GM19328 (cell line): ENCODE results near the gene ERBB4.
"Not testable (repeated sequence)": the region's sequence is repeated elsewhere in the genome, so short reads cannot be mapped to it uniquely, and the experiment has no call there.

Experiments
- ATAC-seq: cut with Tn5 transposase; IDR thresholded peaks from one replicate; pipeline ENCODE4 v1.9.1; 2021; ENCODE audit warnings: mild to moderate bottlenecking, moderate library complexity; ENCODE audit not compliant: unreplicated experiment

The ERBB4 gene

DNA sequence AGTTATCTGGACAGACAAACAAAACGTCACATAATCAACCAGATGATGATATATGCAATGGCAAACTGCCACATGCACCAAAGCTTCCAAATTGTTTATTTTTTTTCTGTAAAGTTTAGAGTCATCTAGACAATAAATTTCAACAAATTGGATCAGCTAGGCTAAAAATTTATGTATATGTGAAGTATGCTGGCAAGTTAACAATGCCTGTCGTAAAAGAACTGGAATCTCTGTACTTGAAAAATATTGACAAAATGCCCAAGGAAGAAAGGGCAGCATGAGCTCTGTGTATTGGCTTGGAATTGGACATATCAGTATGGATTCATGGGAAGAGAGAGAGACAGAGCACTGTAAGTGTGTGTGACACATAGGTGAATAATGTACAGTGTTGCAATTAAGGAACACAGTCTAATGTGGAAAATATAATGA is 309.8 kb downstream of the ERBB4 start:
- no peak for ATAC-seq

- no peak for ATAC-seq
Measured at GRCh38 chr2:212227755-212228154, 310.8 kb downstream of the ERBB4 start.

GRCh38 chr2:212226114-212226513 is 312.5 kb downstream of the ERBB4 start:
- no peak for ATAC-seq

- ATAC-seq = no peak
Measured at GRCh38 chr2:212223696-212224095, 314.9 kb downstream of the ERBB4 start.

DNA sequence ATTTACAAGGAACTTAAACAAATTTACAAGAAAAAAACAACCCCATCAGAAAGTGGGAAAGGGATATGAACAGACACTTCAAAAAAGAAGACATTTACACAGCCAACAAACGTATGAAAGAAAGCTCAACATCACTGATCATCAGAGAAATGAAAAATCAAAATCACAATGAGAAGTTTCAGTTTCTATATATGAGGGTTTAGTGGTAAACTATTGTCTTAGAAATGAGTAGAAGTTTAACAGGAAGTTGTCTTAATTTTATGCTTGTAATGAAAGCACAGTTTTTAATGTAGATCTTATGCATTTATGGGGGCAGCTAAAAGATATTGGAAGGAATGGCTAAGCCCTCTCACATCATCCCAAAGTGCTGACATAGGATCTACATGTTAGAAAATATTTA is 325.4 kb downstream of the ERBB4 start:
- no peak for ATAC-seq

GRCh38 chr2:212208467-212208866 is 330.1 kb downstream of the ERBB4 start:
- no peak for ATAC-seq

DNA sequence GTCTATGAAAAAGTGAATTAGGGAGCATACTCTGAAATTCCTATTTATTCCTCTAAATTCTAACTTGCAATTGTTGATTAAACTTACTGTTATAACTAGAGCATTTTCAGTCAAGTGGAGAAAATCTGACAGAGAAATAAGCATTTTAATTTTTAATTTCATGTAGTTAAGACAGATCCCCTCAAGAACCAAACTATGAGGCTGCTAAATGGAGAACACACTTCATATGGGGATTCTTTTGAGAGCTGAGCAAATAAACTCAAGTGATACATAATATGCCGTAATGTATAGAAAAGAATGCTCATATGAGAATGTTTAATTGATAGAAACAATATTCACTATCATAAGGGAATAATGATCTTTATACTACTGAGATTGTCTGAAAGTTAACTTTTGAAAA is 340.8 kb downstream of the ERBB4 start:
- ATAC-seq = no peak

- no peak for ATAC-seq
Measured at GRCh38 chr2:212195626-212196025, 343.0 kb downstream of the ERBB4 start.

GRCh38 chr2:212194396-212194795 is 344.2 kb downstream of the ERBB4 start:
- no peak for ATAC-seq

DNA sequence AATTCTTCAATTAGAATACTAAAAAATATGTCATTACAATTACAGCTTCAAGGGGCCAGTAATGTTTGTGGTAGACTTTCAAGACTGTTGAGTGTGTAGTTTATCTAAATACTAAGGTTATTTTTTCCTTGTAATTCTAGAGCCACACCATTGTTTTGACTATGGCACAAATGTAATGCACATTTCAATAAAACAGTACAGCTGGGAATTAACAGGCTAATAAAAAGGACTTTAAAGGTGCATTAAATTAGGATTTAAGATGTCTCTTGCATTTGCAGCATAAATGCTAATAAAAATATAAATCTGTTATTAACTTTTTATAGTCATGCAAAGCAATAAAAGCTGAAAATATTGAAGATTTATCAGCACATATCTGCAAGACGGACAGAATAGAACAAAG is 344.8 kb downstream of the ERBB4 start:
- ATAC-seq = no peak

DNA sequence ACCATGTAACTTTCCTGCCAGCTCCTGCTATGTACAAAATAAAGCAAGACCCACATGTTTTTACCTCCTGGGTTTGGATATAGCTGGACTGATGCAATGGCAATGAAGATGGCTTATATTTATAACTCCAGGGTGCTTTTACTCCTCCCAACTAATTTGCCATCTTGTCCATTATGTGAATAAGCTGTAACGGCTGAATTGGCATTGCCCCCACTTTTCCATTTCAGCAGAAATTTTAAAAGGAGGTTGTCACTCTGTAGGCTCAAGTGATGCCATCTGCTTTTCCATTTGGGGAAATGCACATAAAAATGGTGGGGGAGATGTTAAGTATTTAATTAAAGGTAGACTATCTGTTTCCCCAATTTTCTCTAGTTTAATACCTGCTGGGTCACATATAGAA is 345.5 kb downstream of the ERBB4 start:
- no peak for ATAC-seq

GRCh38 chr2:212191438-212191837 is 347.2 kb downstream of the ERBB4 start:
- ATAC-seq = not testable (repeated sequence)

DNA sequence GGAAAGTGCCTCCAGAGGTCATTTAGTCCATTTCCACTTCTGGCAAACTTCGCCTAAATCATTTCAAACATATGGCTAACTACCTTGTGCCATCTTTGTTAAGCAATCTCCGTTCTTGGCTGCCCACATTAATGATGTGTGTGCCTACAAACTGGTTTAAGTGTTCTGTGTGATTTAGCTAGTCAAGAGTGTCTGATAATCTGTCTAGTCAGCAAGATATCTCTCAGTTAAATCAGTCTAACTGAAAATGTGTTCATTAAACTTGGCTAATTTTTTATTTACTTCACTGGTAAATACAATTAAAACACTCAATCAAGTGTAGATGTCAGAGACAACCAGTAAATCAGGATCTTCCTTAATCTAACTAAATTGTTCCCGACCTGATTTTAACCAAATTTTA is 352.4 kb downstream of the ERBB4 start:
- no peak for ATAC-seq

DNA sequence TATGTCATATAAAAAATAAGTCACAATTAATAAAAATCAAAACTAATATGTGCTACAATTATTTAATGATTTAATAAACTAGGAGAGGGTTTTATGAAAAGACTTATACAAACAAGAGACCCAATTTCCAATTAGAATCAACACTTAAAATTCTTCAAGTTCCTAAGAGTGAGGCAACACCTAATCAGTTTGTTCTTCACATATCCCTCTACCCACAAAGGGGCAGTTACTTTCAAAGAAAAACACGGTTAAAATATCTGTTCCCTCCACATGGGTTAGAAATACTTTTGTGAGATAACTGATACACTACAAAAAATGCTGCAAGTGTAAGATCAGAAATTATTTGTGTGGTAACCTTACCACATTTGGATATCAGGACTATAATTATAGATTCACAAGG is 357.0 kb downstream of the ERBB4 start:
- no peak for ATAC-seq

DNA sequence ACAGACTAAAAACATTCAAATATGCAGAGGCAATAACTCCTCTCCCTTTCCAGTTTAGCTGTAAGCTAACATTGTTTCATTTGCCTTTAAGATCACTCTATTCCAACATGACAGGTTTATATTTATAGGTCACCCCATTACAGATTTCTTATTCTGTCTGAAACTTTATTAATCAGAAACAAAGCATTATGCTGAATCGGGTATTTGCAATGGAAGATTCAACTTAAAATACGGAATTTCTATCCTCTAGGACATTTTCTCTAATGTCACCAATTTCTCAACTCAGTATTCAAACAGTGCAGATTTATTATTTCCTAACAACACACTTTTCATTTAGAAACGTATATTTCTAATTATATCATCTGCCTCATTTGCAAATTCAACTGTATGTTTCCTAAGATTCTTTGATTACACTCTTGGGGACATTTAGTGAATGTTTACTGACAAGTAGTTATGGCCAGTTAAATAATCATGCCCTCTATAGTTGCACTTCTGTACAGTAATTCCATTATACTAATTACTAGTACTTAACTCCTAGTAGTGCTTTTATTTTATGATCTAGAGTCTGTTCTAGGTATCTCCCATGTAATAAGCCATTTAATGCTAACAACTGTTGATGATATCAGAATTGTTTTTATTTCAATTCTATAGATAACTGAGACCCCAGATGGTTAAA is 358.1 kb downstream of the ERBB4 start:
- no peak for ATAC-seq

- no peak for ATAC-seq
Measured at GRCh38 chr2:212177724-212178123, 360.9 kb downstream of the ERBB4 start.

- no peak for ATAC-seq
Measured at GRCh38 chr2:212176151-212176550, 362.5 kb downstream of the ERBB4 start.

DNA sequence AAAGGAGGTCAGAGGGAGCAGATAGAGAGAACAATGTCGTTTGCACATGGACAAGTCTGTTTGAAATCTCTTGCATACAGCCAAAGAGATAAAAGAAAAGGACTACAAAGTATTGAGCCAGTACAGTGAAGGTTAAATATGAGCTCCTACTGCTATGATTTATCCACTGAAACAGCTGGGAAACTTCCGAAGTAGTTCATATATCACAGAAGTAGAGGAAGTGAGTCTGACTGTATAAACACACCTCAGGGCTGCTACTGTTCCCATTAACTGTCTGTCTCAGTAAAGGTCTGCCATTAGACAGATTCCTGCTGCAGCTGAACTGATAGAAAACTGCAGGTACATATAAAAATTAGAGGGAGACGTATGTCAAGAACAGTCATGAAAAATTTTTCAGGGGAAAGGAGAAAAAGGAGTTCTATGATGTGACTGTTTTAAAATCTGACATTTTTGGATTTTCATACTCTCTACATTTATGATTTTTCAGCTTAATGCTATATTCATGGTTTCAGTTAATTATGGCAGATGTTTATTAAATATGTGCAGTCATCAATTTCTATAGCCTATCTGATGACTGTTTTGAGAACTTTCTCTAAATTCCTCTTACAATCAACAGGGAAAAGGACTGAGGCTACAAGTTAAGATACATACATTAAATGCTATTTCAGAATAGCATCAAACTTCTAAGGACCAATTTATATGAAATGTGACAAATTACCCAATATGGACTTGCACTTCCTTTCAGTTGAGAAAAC is 364.7 kb downstream of the ERBB4 start:
- ATAC-seq = no peak

DNA sequence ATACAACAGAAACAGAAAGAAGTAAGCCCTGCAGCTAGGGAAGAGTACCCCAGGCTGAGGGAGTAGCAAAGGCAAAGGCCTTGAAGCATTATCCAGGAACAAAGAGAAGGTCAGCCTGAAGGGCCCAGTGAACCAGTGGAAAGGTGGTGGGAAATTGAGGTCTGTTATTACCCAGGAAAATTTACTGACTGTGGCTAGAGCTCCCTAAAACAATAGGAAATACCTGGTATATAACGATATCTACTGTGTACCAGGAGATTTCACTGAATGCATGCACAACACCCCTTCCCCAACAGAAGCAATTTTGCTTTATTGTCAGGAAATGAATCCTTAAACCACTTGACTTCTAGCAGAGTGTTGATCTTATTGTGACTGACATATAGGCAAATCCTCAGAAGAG is 365.3 kb downstream of the ERBB4 start:
- ATAC-seq = no peak

GRCh38 chr2:212170382-212170781 is 368.2 kb downstream of the ERBB4 start:
- ATAC-seq = no peak

- ATAC-seq = no peak
Measured at GRCh38 chr2:212158081-212158480, 380.5 kb downstream of the ERBB4 start.

DNA sequence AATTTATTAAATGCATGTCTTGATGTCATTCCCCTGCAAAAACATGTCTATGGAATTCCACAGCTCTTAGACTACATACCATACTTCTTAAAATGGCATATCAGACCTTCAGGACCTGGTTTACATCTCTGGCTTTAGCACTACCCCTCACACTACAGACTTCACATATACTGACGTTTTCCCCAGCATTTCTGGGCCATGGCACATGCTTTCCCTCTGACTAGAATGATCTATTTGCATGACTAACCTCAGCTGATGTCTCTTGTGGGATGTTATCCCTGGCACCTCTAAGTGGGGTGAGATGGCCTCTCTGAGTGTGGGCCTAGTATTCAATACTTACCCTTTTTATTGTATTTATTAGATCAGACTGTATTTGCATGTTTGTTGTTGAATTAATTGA is 381.6 kb downstream of the ERBB4 start:
- no peak for ATAC-seq

DNA sequence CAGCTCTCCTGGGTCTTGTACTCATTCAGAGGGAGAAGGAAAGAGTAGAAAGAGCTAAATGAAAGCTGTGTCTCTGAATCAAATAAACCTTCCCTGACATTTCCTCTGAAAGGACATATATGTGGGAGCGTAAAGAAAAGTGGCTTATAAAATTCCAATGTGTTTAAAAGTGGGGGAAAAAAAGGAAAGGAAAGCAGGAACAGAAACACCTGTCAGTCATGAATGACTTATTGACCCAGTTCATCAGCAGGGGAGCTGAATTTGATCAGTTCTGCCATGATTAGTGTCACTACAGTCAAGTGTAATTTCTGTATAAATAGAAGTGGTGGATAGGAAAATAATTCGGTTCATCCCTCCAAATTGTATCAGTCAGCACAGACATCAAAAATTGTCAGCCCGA is 382.5 kb downstream of the ERBB4 start:
- ATAC-seq = no peak
